ENCODE results near the gene GALE. TPM values are rescaled to one million over a fixed set of nuclear protein-coding genes. Genes with fewer than 3 reads are reported as not detected.

The GALE gene
- total and polyA plus RNA-seq, 2 of the 4 experiments (the other 2 are of a cell fraction): 31.7 to 39.9 TPM

DNA sequence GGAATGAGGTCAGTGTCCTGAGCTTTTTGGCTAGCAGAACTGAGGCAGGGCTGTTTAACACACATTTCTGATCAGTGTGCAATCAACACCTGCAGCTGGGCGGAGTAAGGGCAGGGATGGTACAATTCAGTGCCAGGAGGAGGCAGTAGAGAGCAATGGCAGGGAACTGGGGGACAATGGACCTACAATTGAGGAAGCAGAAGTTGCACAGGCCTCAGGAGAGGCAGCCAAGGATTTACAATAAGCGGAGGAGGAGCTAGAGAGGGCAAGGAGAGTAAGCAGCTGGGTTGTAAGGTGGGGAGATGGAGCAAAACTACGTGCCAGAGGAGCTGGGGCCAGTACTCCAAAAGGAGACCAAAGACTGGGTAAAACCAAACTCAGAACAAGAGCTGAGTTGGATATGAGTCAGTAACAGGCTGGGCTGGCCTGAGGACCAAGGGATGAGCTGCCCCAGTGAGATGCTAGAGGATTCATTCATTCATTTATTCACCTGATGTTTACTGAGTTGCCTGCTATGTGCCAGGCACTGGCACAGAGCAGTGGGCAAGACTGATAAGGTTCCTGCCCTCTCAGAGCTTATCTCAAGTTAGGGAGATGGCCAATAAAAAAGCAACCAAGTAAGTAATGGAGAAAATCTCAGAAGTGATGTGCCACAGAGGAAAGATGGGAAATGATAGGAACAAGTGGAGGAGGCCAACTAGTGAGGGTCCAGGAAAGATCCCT, 10.4 kb upstream of the GALE start:
- in situ Hi-C loops (cut with MboI; ENCODE audit: low sequenced_read_pairs): no loop called here
- Histone ChIP-seq H2AK9ac (replicated peaks; ENCODE audit: low read depth, low read length, poor library complexity) (no peak overlapping the region), H3K4me1 (ENCODE audit: control insufficient read depth, insufficient read depth, low read length) (no peaks in the 10 kb centered on the region), H2AFZ (replicated peaks; ENCODE audit: low read length, poor library complexity) (peak overlapping the region; percentile 41), H3K14ac (replicated peaks; ENCODE audit: low read depth, low read length) (no peak overlapping the region), H3K4me3 (ENCODE audit: insufficient read depth, low read depth, low read length) (no peak overlapping the region), H2BK20ac (ENCODE audit: low read depth, low read length) (no peak overlapping the region), H3K56ac (ENCODE audit: extremely low read depth, insufficient read depth, low read length) (no peak overlapping the region), H4K20me1 (ENCODE audit: insufficient read depth, low read length) (no peaks in the 10 kb centered on the region), H2AK5ac (ENCODE audit: low read depth, low read length) (no peak overlapping the region; the same call in 1 of the 2 replicates), H3K9ac (ENCODE audit: low read depth, low read length) (no peak overlapping the region), H3K4ac (ENCODE audit: low read depth, low read length) (no peak overlapping the region), H3K27ac (ENCODE audit: insufficient read depth, low read length) (no peak overlapping the region), H2BK15ac (ENCODE audit: low read depth, low read length) (no peak overlapping the region), H4K5ac (ENCODE audit: low read depth, low read length) (no peak overlapping the region), H3K9me3 (ENCODE audit: control insufficient read depth, insufficient read depth, low read length) (no peaks in the 10 kb centered on the region), H3K79me1 (ENCODE audit: low read depth in 1 of 2, low read length in 2 of 2) (no peaks in the 10 kb centered on the region), H2BK5ac (ENCODE audit: low read depth, low read length, poor library complexity, severe bottlenecking) (no peak overlapping the region), H4K8ac (ENCODE audit: low read depth in 2 of 2, low read length in 2 of 2) (no peak overlapping the region), H3K18ac (ENCODE audit: low read depth, low read length) (no peak overlapping the region), H3K36me3 (ENCODE audit: control insufficient read depth, insufficient read depth, low read length) (peaks cover 43% of the 10 kb centered on the region), H3K4me2 (ENCODE audit: low read depth, low read length) (no peak overlapping the region), H2BK120ac (ENCODE audit: low read depth, low read length) (no peak overlapping the region), H3K23ac (ENCODE audit: low read depth, low read length) (no peak overlapping the region), H4K91ac (ENCODE audit: insufficient read depth, low read depth, low read length) (no peak overlapping the region), H3K9me1 (ENCODE audit: insufficient read depth, low read length) (peaks cover 5% of the 10 kb centered on the region; the same call in 1 of the 2 replicates), H3K27me3 (ENCODE audit: control insufficient read depth, insufficient read depth, low read length) (no peaks in the 10 kb centered on the region)
- dilution Hi-C loops (cut with HindIII; ENCODE audit: low sequenced_read_pairs, unreplicated experiment): no loop called here
- TF ChIP-seq CTCF (conservative IDR thresholded peaks at IDR 0.05; ENCODE audit: low read depth, low read length): peak; percentile 55
- TF ChIP-seq NFE2L2 (IDR thresholded peaks at IDR 0.05; ENCODE audit: low read depth, low read length): no peak
- peak; percentile 53 for TF ChIP-seq RAD21 (IDR thresholded peaks at IDR 0.05; ENCODE audit: low read length)
- TF ChIP-seq SMC3 (IDR thresholded peaks at IDR 0.05; ENCODE audit: low read depth, low read length): peak; percentile 49; the same call in 1 of the 2 replicates
- ATAC-seq (ENCODE audit: low read depth) (peak; percentile 64), DNase-seq (peak; percentile 16)
- intact Hi-C loops (cut with micrococcal nuclease): no loop called here
- ChIA-PET POLR2A (ENCODE audit: unreplicated experiment) (no interaction called here), CTCF (interaction anchor here (0.5 to 2.0 kb wide), 8 partner anchors 8 to 223 kb away, joined by 3 to 7 read pairs (median 3); no protein-coding TSS in a partner anchor)
- no TSS peak for BruUV-seq (replicated peaks)
- WGBS, 2 experiments (ENCODE audit: extremely low coverage in 2 of 2, insufficient read length in 1 of 2): no CpG with 5 or more reads among the region's 3 CpGs

All from IMR-90 (cell line).